HG03442 (cell line): Measurements from ENCODE around the gene DNAJB6.

Experiments used
- ATAC-seq: cut with Tn5 transposase; IDR thresholded peaks from one replicate; pipeline ENCODE4 v1.9.1; 2021; ENCODE audit warnings: mild to moderate bottlenecking, moderate library complexity; ENCODE audit not compliant: unreplicated experiment

The DNAJB6 gene

DNA sequence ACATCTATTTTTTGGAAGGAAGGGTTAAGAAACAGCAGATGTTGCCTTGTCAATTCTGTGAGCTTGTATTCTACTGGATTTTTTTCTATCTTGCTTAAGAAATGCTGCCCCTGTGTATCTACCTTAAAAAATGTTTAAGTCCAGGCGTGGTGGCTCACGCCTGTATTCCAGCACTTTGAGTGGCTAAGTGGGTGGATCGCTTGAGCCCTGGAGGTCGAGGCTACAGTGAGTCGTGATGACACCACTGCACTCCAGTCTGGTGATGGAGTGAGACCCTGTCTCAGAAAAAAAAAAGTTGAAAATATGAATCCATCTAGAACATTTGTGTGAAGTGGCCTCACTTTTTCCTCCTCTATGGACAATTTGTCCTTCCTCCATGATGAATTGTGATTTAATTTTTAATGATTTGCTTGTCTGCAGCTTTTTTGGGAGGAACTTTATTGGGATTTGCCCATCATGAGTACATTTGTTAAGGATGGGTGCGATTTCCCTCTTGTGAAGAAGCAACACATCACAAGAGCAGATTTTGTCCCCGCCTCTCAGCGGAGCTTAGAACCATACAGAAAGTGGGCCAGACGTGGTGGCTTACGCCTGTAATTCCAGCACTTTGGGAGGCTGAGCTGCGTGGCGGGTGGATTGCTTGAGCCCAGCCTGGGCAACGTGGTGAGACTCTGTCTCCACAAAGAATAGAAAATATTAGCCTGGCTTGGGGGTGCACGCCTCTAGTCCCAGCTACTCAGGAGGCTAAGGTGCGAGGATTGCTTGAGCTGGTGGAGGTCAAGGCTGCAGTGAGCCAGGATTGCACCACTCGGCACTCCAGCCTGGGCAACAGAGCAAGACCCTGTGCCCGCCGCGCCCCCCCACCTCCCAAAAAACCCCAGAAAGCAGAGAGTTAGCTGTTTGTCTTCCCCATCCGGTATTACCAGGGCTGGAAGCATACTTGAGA, 57.7 kb downstream of the DNAJB6 start:
- ATAC-seq = no peak

DNA sequence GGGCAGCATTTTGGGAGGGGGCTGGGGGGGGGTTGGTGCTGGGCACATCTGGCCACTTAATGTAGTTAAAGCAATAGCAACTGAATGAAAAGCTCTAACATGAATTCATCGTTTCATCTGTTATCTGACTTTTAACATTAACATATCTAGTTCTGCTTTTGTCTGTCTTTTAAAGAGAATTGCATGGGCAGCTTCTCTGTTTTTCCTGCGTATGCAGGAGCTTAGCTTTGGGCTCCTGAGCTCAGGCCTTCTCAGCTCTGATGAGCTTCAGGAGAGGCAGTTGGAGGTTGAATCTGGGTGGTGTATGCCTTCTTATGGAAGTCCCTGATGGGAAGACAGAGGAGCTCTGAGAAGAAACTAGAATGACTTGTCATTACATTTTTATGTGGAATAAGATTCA, 58.4 kb downstream of the DNAJB6 start:
- ATAC-seq = no peak

DNA sequence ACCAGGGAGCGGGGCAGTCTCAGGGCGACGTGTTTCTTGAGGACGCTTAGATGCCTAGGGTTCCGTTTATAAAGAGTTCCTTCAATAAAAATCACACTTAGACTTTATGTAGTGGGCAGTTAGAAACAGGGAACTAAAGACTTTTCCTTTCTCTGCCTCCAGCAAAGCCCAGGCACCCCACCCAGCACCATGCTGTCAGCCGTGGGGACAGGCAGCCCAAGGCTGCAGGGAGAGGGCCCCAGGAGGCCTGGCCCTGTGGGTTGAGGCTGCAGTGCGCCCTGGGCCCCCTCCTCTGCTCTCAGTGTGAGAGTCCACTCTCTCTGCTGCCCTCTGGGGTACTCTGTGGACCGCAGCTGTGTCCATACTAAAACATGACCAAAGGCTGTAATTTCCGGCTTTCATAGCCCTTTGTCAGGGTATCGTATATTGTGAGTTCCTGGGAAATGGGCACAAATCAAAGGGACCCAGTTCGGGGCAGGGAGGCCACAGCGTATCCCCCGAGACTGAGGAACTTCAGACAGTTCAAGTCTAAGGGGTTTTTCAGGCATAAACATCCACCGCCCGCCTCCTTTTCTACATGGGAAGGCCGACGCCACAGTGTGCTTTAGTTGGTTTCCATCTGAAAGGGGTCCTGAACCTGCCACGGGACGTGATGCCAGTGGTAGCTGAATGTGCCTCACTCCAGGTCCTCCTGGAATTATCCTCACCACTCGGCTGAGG, 59.7 kb downstream of the DNAJB6 start:
- ATAC-seq = no peak

DNA sequence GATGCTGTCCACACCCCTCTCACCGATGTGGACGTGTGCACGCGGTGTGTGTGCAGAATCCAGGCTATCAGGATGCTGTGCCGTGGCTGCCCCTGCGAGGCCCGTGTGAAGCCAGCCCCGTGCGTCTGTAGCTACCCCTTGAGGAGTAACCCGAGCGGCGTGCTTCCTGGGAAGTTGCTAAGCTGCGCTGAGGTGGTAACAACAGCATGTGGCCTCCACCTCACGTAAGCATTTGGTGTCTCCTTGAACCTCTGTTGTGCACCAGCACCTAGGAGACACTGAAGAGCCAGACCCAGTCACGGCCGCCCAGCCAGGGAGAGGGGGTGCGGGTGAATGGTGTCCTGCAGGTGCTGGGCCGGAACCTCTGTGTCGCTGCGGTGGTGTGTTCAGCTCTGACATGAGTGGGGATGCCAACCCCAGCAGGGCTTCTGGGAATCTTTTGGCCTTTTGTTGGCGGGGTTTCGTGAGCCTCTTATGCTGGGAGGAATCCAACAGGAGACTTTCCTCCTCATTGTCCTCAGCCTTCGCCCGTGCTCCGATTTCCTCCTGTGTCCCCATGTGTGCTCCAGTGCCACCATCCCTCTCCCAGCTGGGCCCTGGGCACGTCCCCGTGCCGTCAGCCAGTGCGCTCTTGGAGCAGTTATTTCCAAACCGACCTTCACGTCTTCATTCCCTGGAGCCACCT, 60.4 kb downstream of the DNAJB6 start:
- ATAC-seq = no peak

DNA sequence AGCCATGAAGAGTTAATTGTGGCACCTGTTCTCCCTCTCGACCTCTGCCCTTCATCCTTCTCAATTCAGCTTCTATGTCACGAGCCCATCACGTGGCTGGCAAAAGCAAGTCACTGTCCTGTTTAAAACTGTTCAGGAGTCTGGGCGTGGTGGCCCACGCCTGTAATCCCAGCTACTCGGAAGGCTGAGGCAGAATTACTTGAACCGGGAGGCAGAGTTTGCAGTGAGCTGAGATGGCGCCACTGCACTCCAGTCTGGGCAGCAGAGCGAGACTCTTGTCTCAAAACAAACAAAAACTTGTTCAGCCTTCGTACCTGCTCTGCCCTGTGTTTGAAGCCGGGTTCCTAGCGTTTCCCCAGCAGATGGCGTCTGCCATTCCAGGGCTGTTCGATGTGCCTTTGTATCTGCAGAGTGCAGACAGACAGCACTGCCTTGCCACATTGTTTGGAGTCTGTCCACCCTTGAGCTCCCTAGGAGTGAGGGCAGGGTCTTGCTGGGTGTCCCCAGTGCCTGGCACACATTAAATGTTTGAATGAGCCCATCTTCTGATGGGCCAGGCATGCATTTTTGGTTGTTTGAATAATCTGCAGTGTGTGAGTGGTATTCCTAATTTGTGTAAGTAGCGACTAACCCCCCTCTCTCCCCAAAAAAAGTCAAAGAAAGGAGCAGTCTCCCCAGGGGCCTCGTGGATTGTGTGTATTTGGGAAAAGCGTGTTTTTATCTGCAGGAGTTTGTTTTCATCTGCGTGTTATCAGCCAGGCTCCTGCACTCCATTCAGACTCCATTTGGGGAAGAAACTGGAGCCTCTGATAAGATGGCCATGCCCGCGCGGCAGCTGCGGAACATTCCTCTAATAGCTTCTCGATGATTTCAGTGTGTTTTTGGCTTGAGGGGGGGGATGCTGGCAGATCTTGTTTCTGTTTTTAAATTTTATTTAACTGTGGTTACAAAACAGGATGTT, 61.2 kb downstream of the DNAJB6 start:
- ATAC-seq = no peak

DNA sequence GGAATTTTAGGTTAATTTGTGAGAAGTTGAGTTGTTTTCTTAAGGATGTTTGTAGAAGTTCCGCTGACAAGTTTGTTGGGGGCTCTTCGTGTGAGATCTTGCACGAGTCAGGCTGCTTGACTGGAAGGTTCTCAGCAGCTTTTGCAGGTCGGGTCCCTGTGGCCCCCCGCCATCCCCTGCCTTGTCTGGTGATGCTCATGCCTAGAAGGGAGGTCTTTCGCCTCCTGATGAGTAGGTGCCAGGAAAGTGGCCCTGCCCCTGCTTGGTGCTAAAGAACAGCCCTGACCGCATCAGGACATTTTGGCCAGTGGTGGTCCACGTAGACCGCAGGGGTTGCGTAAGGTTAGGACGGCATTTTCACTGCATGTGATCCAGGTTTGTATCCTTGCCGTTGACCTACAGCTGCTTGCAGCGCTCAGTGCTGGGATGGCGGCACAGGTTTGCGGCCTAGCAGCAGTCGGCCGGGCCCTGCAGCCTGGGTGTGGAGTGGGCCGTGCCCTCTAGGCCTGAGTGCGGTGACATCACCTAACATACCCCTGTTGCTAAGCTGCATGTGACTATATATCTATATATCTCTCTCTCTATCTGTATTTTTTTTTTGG, 62.4 kb downstream of the DNAJB6 start:
- no peak for ATAC-seq

DNA sequence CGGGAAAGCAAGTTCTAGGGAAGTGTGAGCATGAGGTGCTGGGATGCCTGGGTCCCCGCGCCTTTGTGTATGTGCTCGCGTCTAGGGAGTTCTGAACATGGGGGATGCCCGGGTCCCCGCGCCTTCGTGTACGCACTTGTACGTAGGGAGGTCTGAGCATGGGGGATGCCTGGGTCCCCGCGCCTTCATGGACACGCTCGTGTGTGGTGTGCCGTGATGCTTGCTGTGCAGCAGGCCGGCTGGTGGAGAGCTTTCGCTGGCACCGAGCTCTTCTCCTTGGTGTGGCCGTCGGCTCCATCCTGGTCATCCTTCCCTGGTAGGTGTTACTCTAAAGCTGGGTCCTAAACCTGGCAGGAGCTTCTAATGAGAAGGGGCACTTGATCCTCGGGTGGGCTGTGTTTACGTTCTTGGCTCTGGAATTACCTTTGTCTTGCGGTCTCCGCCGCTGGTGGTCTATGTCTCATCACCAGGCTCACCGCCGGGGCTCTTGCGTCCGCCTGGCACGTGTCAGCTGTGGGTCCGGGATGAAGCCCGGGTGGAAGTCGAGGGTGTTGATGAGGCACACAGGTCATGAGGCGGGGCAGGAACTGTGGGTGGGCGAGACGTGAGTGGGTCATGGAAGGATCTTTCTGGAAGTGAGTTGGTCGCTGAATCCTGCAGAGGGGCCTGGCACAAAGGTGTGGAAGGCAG, 63.5 kb downstream of the DNAJB6 start:
- no peak for ATAC-seq

DNA sequence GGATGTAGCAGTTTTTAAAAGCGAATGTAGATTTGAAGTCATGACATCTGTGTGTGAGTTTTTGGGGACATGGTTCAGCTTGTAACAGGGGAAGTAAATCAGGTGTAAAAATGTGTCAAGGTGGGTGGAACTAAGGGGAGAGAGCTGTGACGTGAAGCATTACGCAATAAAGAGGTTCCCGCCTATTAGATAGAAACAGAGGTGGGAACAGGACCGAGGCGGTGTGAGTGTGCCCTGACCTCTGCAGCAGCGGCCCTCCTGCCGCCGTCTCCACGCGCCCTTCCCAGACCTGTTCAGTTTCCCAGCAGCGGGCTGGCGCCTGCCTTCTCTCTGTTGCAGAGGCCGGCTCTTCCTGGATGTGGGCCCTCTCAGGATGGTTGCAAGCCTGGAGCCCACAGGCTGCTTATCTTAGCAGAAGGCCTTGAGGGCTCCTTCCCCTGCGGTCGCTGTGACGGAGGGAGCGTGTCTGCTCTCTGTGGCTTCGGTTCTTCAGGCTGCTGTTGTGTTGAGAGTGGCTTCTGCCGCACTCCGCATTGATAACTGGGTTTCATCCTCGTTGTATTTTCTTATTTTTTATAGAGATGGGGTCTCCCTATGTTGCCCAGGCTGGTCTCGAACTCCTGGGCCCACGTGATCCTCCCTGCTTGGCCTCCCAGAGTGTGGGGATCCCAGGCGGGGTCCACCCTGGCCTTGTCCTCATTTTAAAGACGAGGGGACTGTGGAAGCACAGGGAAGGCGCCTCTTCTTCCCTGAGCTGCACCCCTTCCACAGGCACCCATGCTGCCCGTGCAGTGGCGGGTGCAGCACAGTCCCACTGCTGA, 65.0 kb downstream of the DNAJB6 start:
- no peak for ATAC-seq

DNA sequence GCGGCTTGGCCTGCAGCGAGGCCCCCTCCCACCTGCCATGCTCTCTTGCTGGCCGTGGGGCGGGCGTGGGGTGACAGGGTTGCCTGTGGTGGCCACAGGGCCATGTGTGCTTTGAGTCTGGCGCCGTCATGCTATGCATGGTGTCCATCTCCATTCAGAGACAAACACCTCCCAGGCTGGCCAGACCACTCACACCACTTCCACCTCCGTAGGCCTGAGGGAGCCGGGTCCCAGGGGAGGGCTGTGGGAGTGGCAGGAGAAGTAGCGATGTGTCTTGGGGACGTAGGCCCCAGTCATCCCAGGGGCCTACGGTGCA, 65.5 kb downstream of the DNAJB6 start:
- ATAC-seq = no peak

DNA sequence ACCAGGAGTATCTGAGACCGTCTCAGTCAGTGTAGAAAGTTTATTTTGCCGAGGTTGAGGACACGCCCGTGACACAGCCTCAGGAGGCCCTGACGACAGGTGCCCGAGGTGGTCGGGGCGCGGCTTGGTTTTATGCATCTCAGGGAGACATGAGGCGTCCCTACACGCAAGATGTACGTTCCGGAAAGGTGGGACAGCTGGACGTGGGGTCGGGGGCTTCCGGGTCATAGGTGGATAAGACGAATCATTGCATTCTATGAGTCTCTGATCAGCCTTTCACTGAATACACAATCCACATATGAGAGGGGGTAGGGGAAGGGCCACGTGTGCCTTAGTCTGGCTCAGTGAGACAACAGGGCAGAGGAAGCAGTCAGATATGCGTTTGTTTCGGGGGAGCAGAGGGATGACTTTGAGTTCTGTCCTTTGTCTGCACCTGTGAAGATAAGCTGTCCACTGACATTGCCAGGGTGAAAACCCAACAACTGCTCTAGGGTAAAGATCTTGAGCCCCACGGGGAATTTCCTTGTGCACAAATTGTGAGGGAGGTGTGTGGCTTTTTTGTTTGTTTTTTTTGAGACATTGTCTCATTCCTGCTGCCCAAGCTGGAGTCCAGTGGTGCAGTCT, 66.2 kb downstream of the DNAJB6 start:
- no peak for ATAC-seq

DNA sequence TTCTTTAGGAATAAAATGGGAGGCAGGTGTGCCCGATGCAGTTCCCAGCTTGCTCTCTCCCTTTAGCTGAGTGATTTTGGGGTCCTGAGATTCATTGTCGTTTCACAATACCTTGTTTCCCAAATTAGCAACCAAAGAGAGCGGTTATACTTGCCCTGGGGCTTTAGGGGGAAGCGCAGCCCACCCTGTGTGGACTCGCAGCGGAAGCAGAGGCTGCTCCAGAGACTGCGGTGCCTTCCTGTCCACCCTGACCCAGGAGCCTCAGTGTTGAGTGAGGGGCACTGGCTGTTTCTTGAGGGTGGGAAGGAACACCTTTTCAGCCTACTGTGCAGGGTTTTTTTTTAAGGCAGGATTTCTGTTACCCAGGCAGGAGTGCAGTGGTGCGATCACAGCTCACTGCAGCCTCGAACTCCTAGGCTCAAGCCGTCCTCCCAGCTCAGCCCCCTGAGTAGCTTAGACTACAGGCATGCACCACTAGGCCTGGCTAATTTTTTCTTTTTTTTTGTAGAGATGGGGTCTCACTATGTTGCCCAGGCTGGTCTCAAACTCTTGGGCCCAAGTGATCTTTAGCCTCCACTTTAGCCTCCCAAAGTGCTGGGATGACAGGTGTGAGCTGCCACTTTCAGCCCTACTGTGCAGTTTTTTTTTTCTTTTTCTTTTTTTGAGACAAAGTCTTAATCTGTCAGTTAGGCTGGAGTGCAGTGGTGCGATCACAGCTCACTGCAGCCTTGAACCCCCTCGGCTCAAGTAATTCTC, 67.0 kb downstream of the DNAJB6 start:
- no peak for ATAC-seq

DNA sequence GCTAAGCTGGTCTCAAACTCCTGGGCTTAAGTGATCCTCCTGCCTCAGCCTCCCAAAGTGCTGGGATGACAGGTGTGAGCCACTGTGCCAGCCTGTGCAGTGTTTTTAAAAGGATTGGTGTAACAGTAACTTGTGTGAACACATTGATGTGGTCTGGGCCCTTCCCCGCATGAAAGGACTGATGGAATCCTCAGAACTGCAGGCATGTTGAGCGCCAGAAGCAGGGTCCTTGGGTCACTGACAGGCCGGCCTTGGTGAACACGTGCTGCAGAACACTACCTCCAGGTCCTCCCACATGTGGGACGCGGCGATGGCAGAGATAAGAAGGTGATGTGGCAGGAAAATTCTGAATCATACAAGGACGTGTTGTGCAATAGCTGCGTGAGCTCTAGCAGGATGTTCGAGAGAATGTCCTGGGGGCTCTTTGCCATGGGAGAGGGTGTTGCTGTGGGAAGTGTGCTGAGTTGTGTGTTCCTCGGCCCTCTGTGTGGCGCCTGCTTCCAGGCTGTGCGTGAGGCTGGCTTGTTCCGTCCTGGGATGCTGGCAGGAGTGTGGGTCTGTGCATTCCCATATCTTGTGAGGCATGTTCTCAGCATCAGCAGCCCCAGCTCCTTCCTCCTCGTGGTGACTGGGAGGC, 68.2 kb downstream of the DNAJB6 start:
- ATAC-seq = no peak

DNA sequence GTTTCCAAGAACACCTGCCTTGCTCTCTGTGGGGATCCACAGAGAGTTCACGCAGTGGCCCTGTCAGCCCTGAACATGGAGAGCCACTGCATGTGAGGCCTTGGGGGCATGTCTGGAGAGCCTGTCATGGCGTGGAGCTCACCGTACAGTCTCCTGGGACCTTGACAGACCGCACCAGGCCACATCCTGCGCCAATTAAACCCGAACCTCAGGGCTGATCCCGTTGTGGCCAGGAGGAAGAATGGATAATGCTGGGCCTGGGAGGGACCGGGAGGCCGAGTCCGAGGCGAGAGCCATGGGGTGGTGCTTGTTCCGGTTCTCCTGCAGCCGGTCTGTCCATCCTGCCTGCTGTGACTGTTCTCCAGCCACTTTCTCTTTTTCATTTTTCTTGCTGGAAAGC, 68.7 kb downstream of the DNAJB6 start:
- ATAC-seq = no peak

DNA sequence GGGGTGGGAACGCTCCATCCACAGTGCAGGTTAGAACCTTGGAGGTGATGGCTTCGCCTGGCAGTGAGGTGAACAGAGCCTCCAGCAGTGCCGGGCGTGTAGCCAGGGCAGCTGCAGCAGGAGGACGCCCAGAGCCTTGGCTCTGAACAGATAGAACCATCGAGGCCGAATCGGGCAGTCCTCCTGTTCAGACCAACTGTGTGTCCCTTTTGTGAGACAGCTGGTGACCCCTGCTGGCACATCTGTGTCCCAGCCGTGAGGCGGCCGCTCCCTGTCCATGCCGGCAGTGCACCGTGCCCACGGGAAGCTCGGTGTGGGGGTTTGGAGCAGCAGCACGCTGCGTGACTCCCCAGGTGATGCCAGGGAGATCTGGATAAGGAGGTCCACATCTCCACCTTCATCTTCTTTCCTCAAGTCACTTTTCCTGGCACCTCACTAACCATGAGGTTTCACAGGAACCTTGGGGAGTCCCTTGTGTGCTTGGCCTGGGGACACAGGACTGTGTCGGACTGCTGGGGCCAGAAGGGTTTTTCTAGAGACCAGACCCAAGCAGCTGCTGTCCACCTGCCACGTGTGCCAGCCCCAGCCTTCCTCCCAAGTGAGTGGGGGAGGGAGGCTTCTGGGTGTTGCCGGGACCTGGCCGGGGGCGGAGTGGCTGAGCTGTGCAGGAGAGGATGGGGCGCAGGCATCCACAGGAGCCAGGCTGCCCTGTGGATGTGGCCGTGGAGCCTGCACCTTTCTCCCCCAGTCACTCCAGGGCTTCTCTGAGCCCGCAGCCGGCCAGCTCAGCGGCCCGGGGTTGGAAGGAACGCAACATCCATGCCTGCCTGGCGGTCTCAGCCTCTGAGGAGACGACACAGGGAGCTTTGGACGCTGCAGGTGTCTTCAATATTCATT, 69.4 kb downstream of the DNAJB6 start:
- no peak for ATAC-seq

DNA sequence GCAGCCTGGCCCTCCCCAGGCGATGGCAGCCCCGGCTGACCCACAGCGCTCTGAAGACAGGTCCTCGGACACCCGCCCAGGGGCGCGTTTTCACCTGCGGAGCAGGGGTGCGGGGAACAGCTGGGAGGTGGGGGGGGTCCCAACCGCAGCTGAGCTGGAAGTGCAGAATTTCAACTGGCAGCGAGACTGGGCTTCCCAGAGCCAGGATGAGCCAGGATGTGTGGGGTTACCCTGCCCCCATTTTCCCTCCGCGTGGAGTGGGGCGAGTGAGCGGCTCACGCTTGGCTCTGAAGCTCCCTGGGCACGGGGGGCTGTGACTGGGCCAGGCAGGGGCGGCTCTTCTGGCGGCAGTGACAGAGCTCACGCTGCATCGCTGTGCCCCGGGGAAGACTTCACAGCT, 70.2 kb downstream of the DNAJB6 start:
- no peak for ATAC-seq
